ENCODE measurements around the gene CARD10. TPM values are rescaled to one million over a fixed set of nuclear protein-coding genes. Genes with fewer than 3 reads are reported as not detected.

The CARD10 gene
- total RNA-seq, 2 donors from 2014 or later: 0.12 to 0.31 TPM

DNA sequence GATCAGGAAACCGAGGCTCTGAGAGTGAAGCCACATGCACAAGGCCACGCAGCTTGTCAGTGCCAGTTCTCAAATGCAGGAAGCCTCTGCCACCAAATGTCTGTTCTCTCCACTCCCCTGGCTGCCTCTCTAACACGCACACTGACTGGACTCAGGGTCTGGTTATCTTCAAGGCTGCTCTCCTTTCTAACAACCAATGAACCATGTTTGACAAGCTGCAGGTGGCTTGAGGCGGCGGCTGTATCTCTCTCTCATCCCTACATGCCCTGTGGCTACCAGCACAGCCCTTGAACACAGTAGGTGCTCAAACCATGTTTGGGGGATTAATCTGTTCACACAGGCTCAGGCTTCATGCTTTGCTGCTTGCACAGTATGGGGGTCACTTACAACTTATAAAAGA, 56.8 kb downstream of the CARD10 start:
- H3K9me3 ChIP-seq (ENCODE audit: control insufficient read depth, low read length, poor library complexity, severe bottlenecking): no peaks in the 10 kb centered on the region
- no peak for ATAC-seq
- DNase-seq: no peak
- Mint-ChIP-seq H3K27ac (no peak overlapping the region), H3K4me1 (peaks cover 12% of the 10 kb centered on the region), H3K27me3 (no peaks in the 10 kb centered on the region), H3K36me3 (ENCODE audit: low read depth) (peaks cover 15% of the 10 kb centered on the region), H3K4me3 (no peak overlapping the region)

DNA sequence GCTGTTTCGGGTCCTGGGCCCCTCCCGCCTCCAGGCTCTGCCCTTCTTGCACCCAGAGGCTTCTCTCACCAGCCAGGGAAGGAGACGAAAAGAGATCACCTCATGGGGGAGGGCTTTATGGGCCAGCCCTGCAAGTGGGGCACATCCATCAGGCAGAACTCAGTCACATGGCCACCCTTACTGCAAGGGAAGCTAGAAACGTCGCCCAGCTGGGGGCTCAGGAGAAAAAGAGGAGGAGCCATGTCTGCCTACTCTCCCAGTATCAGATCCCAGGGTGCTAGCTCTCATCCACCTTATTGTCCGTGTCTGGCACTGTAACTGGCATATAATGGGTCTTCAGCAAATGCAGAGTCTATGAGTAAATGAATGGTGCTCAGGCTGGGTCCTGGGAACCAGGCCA, 57.3 kb downstream of the CARD10 start:
- H3K4me3 Mint-ChIP-seq: no peak overlapping the region
- H3K27me3 Mint-ChIP-seq: no peaks in the 10 kb centered on the region
- H3K27ac Mint-ChIP-seq: no peak overlapping the region
- DNase-seq (no peak), ATAC-seq (no peak)
- peaks cover 15% of the 10 kb centered on the region for H3K36me3 Mint-ChIP-seq (ENCODE audit: low read depth)
- H3K4me1 Mint-ChIP-seq: peaks cover 16% of the 10 kb centered on the region
- no peaks in the 10 kb centered on the region for H3K9me3 ChIP-seq (ENCODE audit: control insufficient read depth, low read length, poor library complexity, severe bottlenecking)

DNA sequence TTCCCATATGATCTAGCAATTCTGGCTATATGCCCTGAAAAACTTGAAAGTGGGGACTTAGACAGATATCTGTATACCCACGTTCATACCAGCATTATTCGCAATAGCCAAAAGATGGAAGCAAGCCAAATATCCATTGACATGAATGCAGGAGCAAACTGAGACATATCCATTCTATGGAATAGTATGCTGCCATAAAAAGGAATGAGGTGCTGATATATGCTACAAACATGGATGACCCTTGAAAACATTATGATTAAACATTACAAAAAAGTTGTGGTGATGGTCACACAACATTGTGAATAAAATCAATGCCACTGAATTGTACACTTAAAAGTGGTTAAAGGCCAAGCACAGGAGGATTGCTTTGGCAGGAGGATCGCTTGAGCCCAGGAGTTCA, 58.5 kb downstream of the CARD10 start:
- no peaks in the 10 kb centered on the region for H3K9me3 ChIP-seq (ENCODE audit: control insufficient read depth, low read length, poor library complexity, severe bottlenecking)
- ATAC-seq (no peak), DNase-seq (no peak)
- H3K36me3 Mint-ChIP-seq (ENCODE audit: low read depth): peaks cover 13% of the 10 kb centered on the region
- no peaks in the 10 kb centered on the region for H3K27me3 Mint-ChIP-seq
- no peak overlapping the region for H3K27ac Mint-ChIP-seq
- H3K4me3 Mint-ChIP-seq: no peak overlapping the region
- H3K4me1 Mint-ChIP-seq: peaks cover 14% of the 10 kb centered on the region

DNA sequence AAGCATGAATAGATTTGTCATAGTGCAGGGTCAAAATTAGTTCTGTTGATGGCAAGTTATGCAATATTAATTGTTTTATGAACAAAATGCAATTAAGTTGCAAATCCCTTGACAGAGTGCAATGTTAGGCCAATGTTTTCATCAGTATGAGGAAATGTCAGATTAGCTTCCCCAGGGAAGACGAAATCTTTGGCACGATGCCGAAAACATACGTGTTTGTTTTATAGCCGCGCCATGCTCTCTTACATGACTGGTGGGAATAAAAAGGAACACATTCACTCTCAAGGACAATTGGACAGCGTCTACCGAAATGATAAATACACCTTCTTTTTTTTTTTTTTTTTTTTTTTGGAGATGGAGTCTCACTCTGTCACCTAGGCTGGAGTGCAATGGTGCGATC, 60.0 kb downstream of the CARD10 start:
- Mint-ChIP-seq H3K27me3 (no peaks in the 10 kb centered on the region), H3K36me3 (ENCODE audit: low read depth) (peaks cover 9% of the 10 kb centered on the region), H3K4me1 (peaks cover 6% of the 10 kb centered on the region), H3K27ac (no peak overlapping the region), H3K4me3 (no peak overlapping the region)
- H3K9me3 ChIP-seq (ENCODE audit: control insufficient read depth, low read length, poor library complexity, severe bottlenecking): no peaks in the 10 kb centered on the region
- no peak for ATAC-seq
- no peak for DNase-seq

DNA sequence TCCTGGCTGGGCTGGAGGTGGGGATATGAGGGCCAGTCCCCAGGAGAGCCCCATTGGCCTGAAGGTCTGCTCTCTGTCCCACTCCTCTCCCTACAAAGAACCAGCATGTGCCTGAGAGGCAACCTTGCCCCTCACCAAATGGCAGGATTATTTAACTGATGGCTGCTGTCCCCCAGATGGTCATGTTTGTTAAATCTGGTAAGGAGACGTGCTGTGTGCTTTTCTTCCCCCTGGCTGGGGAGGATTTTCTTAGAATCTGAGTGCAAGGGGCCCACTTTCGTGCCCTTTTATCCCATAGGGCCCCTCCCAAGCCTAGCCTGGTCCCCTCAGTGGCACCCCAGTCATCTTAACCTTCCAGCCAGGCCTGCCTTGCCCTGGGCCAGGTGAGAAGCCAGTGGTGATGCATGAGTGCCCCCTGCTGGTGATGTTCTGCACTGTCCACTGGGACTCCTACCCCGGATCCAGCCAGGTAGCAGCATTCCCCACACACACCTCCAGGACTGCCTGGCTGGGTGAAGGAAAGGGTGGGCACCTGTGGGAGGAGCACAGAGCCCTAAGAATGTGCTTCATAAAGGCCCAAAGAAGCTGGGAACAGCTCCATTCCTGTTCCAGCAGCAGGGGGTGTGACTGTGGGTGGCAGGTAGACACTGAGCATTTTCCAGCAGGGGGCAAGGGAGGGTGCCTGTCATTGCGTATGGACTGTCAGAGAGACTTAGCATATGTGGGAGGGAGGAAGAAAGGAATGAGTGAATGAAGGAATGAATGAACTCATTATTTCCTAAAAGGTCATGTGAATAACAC, 61.9 kb downstream of the CARD10 start:
- Mint-ChIP-seq H3K4me1 (peaks cover 8% of the 10 kb centered on the region), H3K27me3 (no peaks in the 10 kb centered on the region), H3K4me3 (no peak overlapping the region), H3K36me3 (ENCODE audit: low read depth) (peaks cover 9% of the 10 kb centered on the region), H3K27ac (peak overlapping the region; percentile 67)
- peak; percentile 63 to 82 (median 64) for DNase-seq
- no peaks in the 10 kb centered on the region for H3K9me3 ChIP-seq (ENCODE audit: control insufficient read depth, low read length, poor library complexity, severe bottlenecking)
- ATAC-seq: peak; percentile 97

DNA sequence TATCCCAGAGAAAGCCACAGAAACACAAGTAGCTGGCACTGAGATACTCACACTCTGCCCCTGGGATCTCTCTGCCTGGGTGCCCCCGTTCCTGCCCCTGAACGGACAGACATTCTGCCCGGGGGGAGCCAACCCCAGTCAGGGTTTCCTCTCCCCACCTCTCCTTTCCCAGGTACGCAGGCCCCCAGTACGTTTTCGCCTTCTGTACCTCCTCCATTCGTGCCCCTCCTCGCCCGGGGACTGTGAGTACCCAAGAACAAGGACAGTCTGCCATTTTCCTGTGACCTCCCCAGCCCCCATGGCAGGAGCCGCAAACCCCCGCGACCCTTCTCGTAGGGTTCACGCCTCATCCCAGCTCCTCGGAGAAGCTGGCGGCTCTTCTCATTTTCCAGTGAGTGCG, 62.9 kb downstream of the CARD10 start:
- no peaks in the 10 kb centered on the region for H3K27me3 Mint-ChIP-seq
- no peaks in the 10 kb centered on the region for H3K9me3 ChIP-seq (ENCODE audit: control insufficient read depth, low read length, poor library complexity, severe bottlenecking)
- H3K27ac Mint-ChIP-seq: no peak overlapping the region
- peaks cover 6% of the 10 kb centered on the region for H3K36me3 Mint-ChIP-seq (ENCODE audit: low read depth)
- no peak overlapping the region for H3K4me3 Mint-ChIP-seq
- ATAC-seq (no peak), DNase-seq (no peak)
- H3K4me1 Mint-ChIP-seq: peaks cover 8% of the 10 kb centered on the region

DNA sequence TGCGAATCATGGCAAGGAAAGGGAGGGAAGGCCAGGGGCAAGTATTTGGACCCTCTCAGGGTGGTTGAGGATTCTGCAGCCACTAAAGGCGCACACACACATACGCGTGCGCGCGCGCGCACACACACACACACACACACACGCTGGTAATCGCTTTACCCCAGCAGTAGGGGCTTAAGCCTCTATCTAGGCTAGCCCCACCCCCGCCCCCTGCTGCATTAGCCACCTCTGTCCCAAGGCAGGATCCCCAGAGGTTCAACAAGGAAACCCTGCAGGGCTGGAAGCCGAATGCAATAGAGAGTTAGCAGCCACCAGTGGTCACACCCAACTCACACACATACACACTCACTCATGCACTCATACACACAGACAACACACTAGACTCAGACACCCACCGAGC, 63.3 kb downstream of the CARD10 start:
- peaks cover 8% of the 10 kb centered on the region for H3K4me1 Mint-ChIP-seq
- no peaks in the 10 kb centered on the region for H3K27me3 Mint-ChIP-seq
- DNase-seq (no peak), ATAC-seq (no peak)
- no peaks in the 10 kb centered on the region for H3K9me3 ChIP-seq (ENCODE audit: control insufficient read depth, low read length, poor library complexity, severe bottlenecking)
- no peak overlapping the region for H3K4me3 Mint-ChIP-seq
- peaks cover 6% of the 10 kb centered on the region for H3K36me3 Mint-ChIP-seq (ENCODE audit: low read depth)
- no peak overlapping the region for H3K27ac Mint-ChIP-seq

DNA sequence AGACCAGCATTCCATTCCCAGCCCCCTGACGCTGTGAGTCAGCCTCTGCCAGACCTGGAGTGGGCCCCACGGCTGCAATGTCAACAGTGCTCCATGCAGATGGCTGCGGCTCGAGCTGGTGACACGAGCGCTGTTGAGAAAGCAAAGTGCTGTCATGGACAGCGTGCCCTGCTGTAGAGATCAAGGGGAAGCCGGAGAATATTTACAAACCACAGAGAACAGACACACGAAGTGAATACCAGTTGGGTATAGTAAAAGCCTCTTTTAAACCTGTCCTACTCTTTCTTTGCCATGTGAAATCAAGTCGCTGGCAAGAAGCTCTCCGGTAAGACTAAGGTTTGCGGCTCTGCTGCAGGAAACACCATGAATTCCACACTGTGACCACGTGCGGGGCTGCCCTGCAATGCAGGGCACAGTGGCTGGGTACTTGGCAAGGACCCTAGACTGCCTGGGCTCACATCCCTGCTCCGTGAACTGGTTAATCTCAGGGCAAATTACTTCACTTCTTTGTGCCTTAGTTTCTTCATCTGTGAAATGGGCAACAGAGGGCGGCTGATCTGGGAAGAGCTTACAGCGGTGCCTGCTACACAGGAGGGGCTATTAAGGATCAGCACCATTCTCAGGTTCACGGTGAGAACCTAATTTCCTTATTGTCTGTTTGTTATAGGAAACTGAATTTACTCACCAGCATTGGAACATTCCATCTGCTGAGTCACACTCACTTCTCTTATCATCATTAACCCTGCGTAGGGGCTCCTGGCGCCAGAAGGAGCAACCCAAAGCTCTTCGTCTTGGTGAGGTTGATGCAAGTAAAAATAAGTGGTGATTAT, 64.1 kb downstream of the CARD10 start:
- no peak for DNase-seq
- H3K36me3 Mint-ChIP-seq (ENCODE audit: low read depth): peaks cover 5% of the 10 kb centered on the region
- H3K27me3 Mint-ChIP-seq: no peaks in the 10 kb centered on the region
- no peak overlapping the region for H3K27ac Mint-ChIP-seq
- no peak overlapping the region for H3K4me3 Mint-ChIP-seq
- ATAC-seq: no peak
- peaks cover 12% of the 10 kb centered on the region for H3K4me1 Mint-ChIP-seq
- no peaks in the 10 kb centered on the region for H3K9me3 ChIP-seq (ENCODE audit: control insufficient read depth, low read length, poor library complexity, severe bottlenecking)

DNA sequence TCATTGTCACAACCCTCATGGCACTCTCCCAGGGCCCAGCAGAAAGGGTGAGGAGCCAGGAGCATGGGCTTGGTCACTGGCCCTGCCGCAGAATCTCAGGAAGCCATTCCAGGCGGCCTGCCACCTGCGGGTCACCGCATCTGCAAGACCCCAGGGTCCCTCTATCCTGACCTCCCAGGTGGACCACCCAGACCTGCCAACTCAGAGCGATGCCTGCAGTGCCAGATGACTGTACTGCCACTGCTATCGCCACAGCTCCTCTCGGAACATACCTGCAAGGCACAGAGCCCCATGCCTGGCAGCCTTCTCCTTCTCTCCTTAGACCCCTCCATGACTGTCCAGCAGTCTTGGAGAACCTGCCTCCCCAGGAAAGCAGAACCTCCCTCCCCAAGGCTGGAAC, 65.5 kb downstream of the CARD10 start:
- DNase-seq (no peak), ATAC-seq (no peak)
- Mint-ChIP-seq H3K36me3 (ENCODE audit: low read depth) (peaks cover 3% of the 10 kb centered on the region), H3K4me3 (no peak overlapping the region), H3K27ac (no peak overlapping the region), H3K4me1 (peaks cover 12% of the 10 kb centered on the region), H3K27me3 (no peaks in the 10 kb centered on the region)
- no peaks in the 10 kb centered on the region for H3K9me3 ChIP-seq (ENCODE audit: control insufficient read depth, low read length, poor library complexity, severe bottlenecking)

DNA sequence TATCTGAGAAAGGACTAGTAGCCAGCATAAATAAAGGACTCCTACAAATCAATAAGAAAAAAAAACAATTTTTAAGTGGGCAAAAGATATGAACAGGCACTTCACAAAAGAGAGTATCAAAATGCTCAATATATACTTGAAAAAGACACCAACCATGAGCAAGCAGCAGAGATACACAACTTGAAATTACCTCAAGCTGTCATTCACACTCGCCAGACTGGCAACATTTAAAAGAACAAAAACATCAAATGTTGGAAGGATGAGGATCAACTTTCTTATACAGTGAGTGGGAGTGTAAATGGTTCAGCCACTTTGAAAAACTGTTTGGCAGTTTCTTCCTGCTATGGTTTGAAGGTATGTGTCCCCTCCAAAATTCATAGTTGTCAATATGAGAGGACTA, 68.0 kb downstream of the CARD10 start:
- ATAC-seq (no peak), DNase-seq (no peak)
- no peaks in the 10 kb centered on the region for H3K27me3 Mint-ChIP-seq
- H3K36me3 Mint-ChIP-seq (ENCODE audit: low read depth): no peaks in the 10 kb centered on the region
- H3K27ac Mint-ChIP-seq: no peak overlapping the region
- no peak overlapping the region for H3K4me3 Mint-ChIP-seq
- H3K4me1 Mint-ChIP-seq: peaks cover 8% of the 10 kb centered on the region
- H3K9me3 ChIP-seq (ENCODE audit: control insufficient read depth, low read length, poor library complexity, severe bottlenecking): no peaks in the 10 kb centered on the region

DNA sequence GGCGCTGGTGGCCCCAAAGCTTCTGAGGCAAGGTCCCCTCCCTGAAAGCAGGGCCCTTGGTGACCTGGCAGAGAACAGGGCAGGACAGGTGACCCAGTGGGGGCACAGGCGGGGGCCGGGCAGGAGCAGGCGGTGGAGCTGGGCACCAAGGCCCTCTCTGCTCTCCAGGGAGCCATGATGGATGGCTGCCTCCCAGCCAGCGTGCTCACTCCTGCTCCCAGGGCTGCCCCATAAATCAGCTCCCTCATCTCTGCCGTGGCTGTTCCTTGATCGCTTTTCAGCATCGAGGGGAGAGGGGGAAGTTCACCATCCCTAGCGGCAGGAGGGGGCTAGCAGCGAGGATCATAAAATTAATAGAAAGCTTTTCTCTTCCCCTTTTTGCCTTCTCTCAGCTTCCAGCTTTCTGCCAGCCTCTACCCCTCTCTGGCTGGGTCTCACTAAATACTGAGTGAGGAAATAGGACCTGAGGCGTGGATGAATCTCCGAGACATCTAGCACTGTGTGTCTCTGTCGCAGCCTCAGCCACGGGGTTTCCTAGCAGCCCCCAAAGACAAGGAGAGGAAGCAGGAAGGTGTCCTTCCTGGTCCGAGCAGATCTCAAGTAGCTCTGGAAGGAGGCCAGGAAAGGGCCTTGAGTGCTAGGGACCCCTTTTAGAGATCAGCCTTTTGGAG, 69.7 kb downstream of the CARD10 start:
- no peaks in the 10 kb centered on the region for H3K9me3 ChIP-seq (ENCODE audit: control insufficient read depth, low read length, poor library complexity, severe bottlenecking)
- no peak overlapping the region for H3K4me3 Mint-ChIP-seq
- H3K36me3 Mint-ChIP-seq (ENCODE audit: low read depth): no peaks in the 10 kb centered on the region
- no peaks in the 10 kb centered on the region for H3K27me3 Mint-ChIP-seq
- H3K4me1 Mint-ChIP-seq: peaks cover 8% of the 10 kb centered on the region
- ATAC-seq (no peak), DNase-seq (no peak)
- H3K27ac Mint-ChIP-seq: no peak overlapping the region

DNA sequence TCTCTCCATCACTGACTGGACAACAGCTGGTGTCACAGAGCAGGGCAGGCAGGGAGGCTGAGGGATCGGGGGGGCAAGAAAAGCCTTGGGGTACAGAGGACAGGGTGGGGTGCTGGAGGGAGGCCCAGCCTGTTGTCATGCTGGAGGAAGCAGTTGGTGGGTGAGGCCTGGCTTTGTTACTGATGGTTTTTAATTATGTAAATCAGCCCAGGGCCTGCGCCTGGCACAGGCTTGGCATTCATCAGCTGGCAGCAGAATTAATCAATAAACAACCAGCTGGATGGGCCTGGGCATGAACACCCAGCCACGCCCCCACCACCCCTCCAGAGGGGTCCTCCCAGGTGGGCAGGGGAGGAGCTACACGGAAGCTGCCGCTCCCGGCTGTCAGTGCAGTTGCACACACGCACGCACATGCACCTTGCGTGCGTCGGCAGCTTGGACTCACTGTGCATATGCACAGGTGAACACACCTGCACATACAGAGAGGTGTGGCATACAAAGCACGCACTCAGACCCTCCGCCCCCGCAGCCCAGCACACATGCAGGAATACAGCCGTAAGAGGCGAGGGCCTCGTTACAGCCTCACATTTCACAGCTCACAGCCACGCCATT, 70.6 kb downstream of the CARD10 start:
- peak overlapping the region; percentile 60 for H3K27ac Mint-ChIP-seq
- H3K36me3 Mint-ChIP-seq (ENCODE audit: low read depth): no peaks in the 10 kb centered on the region
- ATAC-seq (no peak), DNase-seq (no peak)
- no peaks in the 10 kb centered on the region for H3K27me3 Mint-ChIP-seq
- peaks cover 8% of the 10 kb centered on the region for H3K4me1 Mint-ChIP-seq
- no peaks in the 10 kb centered on the region for H3K9me3 ChIP-seq (ENCODE audit: control insufficient read depth, low read length, poor library complexity, severe bottlenecking)
- no peak overlapping the region for H3K4me3 Mint-ChIP-seq

DNA sequence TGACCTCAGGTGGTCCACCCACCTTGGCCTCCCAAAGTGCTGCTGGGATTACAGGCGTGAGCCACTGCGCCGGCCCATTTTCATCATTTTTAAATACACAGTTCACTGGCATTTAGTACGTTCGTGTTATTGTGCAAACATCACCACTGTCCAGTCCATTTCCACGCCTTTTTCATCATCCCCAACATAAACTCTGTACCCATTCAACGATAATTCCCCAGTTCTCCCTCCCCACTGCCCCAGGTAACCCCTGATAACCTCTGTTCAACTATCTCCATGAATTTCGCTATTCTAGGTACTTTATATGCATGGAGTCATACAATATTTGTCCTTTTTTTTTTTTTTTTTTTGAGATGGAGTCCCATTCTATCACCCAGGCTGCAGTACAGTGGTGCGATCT, 73.7 kb downstream of the CARD10 start:
- Mint-ChIP-seq H3K4me3 (no peak overlapping the region), H3K36me3 (ENCODE audit: low read depth) (peaks cover 3% of the 10 kb centered on the region), H3K27ac (no peak overlapping the region), H3K4me1 (peaks cover 9% of the 10 kb centered on the region), H3K27me3 (no peaks in the 10 kb centered on the region)
- no peak for DNase-seq
- ATAC-seq: no peak
- H3K9me3 ChIP-seq (ENCODE audit: control insufficient read depth, low read length, poor library complexity, severe bottlenecking): no peaks in the 10 kb centered on the region

Measured in T-helper 17 cell (primary cell).